Activated CD8-positive, alpha-beta T cell treated with anti-CD3 and anti-CD28 coated beads for 36 hours (primary cell): Measurements from ENCODE around the gene KCNA2. TPM values are rescaled to one million over a fixed set of nuclear protein-coding genes. Genes with fewer than 3 reads are reported as not detected.

Experiments used
- ATAC-seq: fragments of 200-7000 bp; cut with Tn5 transposase; one replicate; pipeline ENCODE4 v1.10.0; 2021; ENCODE audit warnings: mild to moderate bottlenecking, moderate library complexity
- CTCF ChIA-PET: fragments of 350-600 bp; sonication (Branson Sonifier 250); formaldehyde crosslinking; loops from one replicate; lab custom pipeline; 2021; ENCODE audit warnings: antibody characterized with exemption; lab: Charles Lee
- POLR2A ChIA-PET: fragments of 350-600 bp; sonication (Branson Sonifier 250); formaldehyde crosslinking; loops from one replicate; lab custom pipeline; 2021; ENCODE audit warnings: antibody characterized with exemption; lab: Charles Lee
- DNase-seq: peaks from one replicate; pipeline ENCODE4 v3.0.0-alpha.2; 2020
- H3K27ac Mint-ChIP-seq: one replicate; pipeline ENCODE4 v1.8.0; 2021; ENCODE audit warnings: mild to moderate bottlenecking, mixed read lengths
- H3K27me3 Mint-ChIP-seq: one replicate; pipeline ENCODE4 v1.8.0; 2021; ENCODE audit warnings: mixed read lengths
- H3K36me3 Mint-ChIP-seq: one replicate; pipeline ENCODE4 v1.8.0; 2021; ENCODE audit warnings: low read depth, mixed read lengths
- H3K4me1 Mint-ChIP-seq: one replicate; pipeline ENCODE4 v1.8.0; 2021; ENCODE audit warnings: low read depth, mixed read lengths
- H3K4me3 Mint-ChIP-seq: one replicate; pipeline ENCODE4 v1.8.0; 2021; ENCODE audit warnings: mild to moderate bottlenecking, moderate library complexity, mixed read lengths
- H3K9me3 Mint-ChIP-seq: one replicate; pipeline ENCODE4 v1.8.0; 2021; ENCODE audit warnings: mixed read lengths
- CTCF ChIP-seq: fragments of 200-600 bp; IDR thresholded peaks from one replicate; pipeline ENCODE4 v1.8.0; 2022; ENCODE audit warnings: antibody characterized with exemption, mild to moderate bottlenecking
- intact Hi-C: fragments of 100-400 bp; cut with micrococcal nuclease; formaldehyde crosslinking; loops from one replicate; pipeline ENCODE4 v1.10.0; 2022
- total RNA-seq, 2 experiments: library from RNA; stranded (reverse); gene quantifications; one replicate each; pipeline ENCODE4 v1.2.3, GENCODE V29; 2021

Gene KCNA2
- total RNA-seq, 2 experiments from 2014 or later: 0.02 to 0.14 TPM

- intact Hi-C loops: no loop called here
- Mint-ChIP-seq H3K27me3 (peaks cover 8% of the 10 kb centered on the region), H3K27ac (no peak overlapping the region), H3K4me3 (no peak overlapping the region), H3K9me3 (no peaks in the 10 kb centered on the region), H3K36me3 (no peaks in the 10 kb centered on the region), H3K4me1 (no peaks in the 10 kb centered on the region)
- no peak for DNase-seq
- ChIA-PET POLR2A (interaction anchor here (0.6 kb wide), 1 partner anchor 59 kb away, joined by 3 read pairs; no protein-coding TSS in a partner anchor), CTCF (interaction anchor here (0.7 to 2.2 kb wide), 4 partner anchors 37 to 190 kb away, joined by 3 to 5 read pairs (median 3); no protein-coding TSS in a partner anchor)
- TF ChIP-seq CTCF: no peak
- ATAC-seq: no peak
These were observed 14.2 kb downstream of the KCNA2 start for GRCh38 chr1:110591956-110592355.

GRCh38 chr1:110588991-110589390 lies 17.2 kb downstream of the KCNA2 start:
- Mint-ChIP-seq H3K9me3 (no peaks in the 10 kb centered on the region), H3K27ac (no peak overlapping the region), H3K36me3 (no peaks in the 10 kb centered on the region), H3K4me1 (no peaks in the 10 kb centered on the region), H3K4me3 (no peak overlapping the region), H3K27me3 (peaks cover 8% of the 10 kb centered on the region)
- ATAC-seq (no peak), DNase-seq (no peak)
- no peak for TF ChIP-seq CTCF
- intact Hi-C loops: no loop called here
- ChIA-PET CTCF (no interaction called here), POLR2A (no interaction called here)

DNA sequence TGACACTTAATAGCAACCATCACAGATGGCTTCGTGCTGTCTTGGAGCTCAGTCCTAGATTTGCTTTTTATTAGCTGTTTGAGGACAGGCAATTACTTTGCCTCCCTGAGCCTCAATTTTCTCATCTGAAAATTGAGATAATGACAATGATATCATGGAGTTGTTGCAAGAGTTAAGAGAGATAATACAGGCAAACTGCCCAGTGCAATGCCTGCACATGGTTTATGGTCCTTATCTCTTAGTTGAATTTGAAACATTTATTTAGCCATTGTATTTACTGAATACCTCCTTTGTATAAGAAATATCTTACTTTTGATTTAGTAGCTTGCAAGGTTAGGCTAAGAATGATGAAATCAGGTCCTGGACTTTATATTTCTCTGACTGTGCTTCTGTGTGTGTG lies 17.7 kb downstream of the KCNA2 start:
- peaks cover 8% of the 10 kb centered on the region for H3K27me3 Mint-ChIP-seq
- no peak overlapping the region for H3K27ac Mint-ChIP-seq
- intact Hi-C loops: no loop called here
- no peak for TF ChIP-seq CTCF
- ChIA-PET CTCF (no interaction called here), POLR2A (no interaction called here)
- DNase-seq (no peak), ATAC-seq (no peak)
- H3K36me3 Mint-ChIP-seq: no peaks in the 10 kb centered on the region
- no peaks in the 10 kb centered on the region for H3K9me3 Mint-ChIP-seq
- H3K4me1 Mint-ChIP-seq: no peaks in the 10 kb centered on the region
- no peak overlapping the region for H3K4me3 Mint-ChIP-seq

GRCh38 chr1:110587906-110588305 lies 18.3 kb downstream of the KCNA2 start:
- intact Hi-C loops: no loop called here
- H3K27me3 Mint-ChIP-seq: peaks cover 8% of the 10 kb centered on the region
- no peak for TF ChIP-seq CTCF
- no peak overlapping the region for H3K27ac Mint-ChIP-seq
- no peak for DNase-seq
- no peaks in the 10 kb centered on the region for H3K4me1 Mint-ChIP-seq
- POLR2A ChIA-PET: no interaction called here
- no peak overlapping the region for H3K4me3 Mint-ChIP-seq
- H3K36me3 Mint-ChIP-seq: no peaks in the 10 kb centered on the region
- no peak for ATAC-seq
- CTCF ChIA-PET: no interaction called here
- H3K9me3 Mint-ChIP-seq: no peaks in the 10 kb centered on the region

- ChIA-PET CTCF (interaction anchor here (1.1 to 1.5 kb wide), 2 partner anchors 10 to 13 kb away, joined by 3 to 4 read pairs; no protein-coding TSS in a partner anchor), POLR2A (no interaction called here)
- no peak overlapping the region for H3K27ac Mint-ChIP-seq
- ATAC-seq (no peak), DNase-seq (no peak)
- H3K4me3 Mint-ChIP-seq: no peak overlapping the region
- no peaks in the 10 kb centered on the region for H3K36me3 Mint-ChIP-seq
- no peaks in the 10 kb centered on the region for H3K4me1 Mint-ChIP-seq
- no peak for TF ChIP-seq CTCF
- peaks cover 8% of the 10 kb centered on the region for H3K27me3 Mint-ChIP-seq
- no peaks in the 10 kb centered on the region for H3K9me3 Mint-ChIP-seq
- intact Hi-C loops: no loop called here
These were observed 20.7 kb downstream of the KCNA2 start for GRCh38 chr1:110585481-110585880.
